HCT116 (cell line): ENCODE measurements around the gene TENM3. TPM values are rescaled to one million over a fixed set of nuclear protein-coding genes. Genes with fewer than 3 reads are reported as not detected.

Experiments
- ATAC-seq: fragments of 200-7000 bp; cut with Tn5 transposase; 2 replicates; pipeline ENCODE4 v1.9.1; 2020; ENCODE audit warnings: mild to moderate bottlenecking, moderate library complexity
- BruUV-seq: library from RNA; stranded (reverse); fragments of 400-500 nt; replicated peaks from 2 replicates; lab custom pipeline; 2021; lab: Mats Ljungman, UMichigan
- CTCF ChIA-PET: fragments of 300-600 bp; sonication (Branson Sonifier 250); formaldehyde crosslinking; loops from one replicate; lab custom pipeline; 2021; ENCODE audit warnings: antibody characterized with exemption; lab: Charles Lee
- POLR2A ChIA-PET: fragments of 300-600, 350-600 bp; sonication (Branson Sonifier 250); formaldehyde crosslinking; loops from one replicate; lab custom pipeline; 2021; ENCODE audit warnings: antibody characterized with exemption; lab: Charles Lee
- RAD21 ChIA-PET, 2 experiments: fragments of 300-600 bp; sonication (Branson Sonifier 250); formaldehyde crosslinking; loops; one replicate each; lab custom pipeline; 2023; ENCODE audit warnings: low total read pairs in 2 of 2; ENCODE audit not compliant: uncharacterized antibody in 2 of 2, unreplicated experiment in 2 of 2, low non-redundant PET in 1 of 2; lab: Charles Lee
- DNase-seq: peaks from one replicate; pipeline ENCODE4 v3.0.0-alpha.2; 2010; ENCODE audit warnings: low read depth, low spot score
- H2AFZ ChIP-seq: fragments of 200-600 bp; shearing (Covaris generic), sonication (generic); 2 replicates; pipeline ENCODE4 v1.6.1; 2017; ENCODE audit warnings: low read depth, mixed run types, mixed read lengths, antibody characterized with exemption, low read length; ENCODE audit not compliant: poor library complexity, severe bottlenecking
- H3K27ac ChIP-seq: 2 replicates; pipeline ENCODE4 v1.5.1; 2012; ENCODE audit warnings: low read depth, low read length
- H3K27me3 ChIP-seq: fragments of 200-600 bp; sonication (generic); 2 replicates; pipeline ENCODE4 v1.6.1; 2016; ENCODE audit warnings: mixed run types, low read length, mixed read lengths; ENCODE audit not compliant: insufficient read depth
- H3K36me3 ChIP-seq, 2 experiments: fragments of 200-500 bp in 1 of 2; fragments of 200-600 bp in 1 of 2; sonication (Bioruptor generic) in 1 of 2; sonication (generic) in 1 of 2; 2 replicates each; pipeline versions ENCODE4 v1.5.1 to v1.6.1; 2014 to 2016; ENCODE audit warnings: low read length in 2 of 2, inconsistent platforms in 1 of 2, mixed read lengths in 1 of 2, mixed run types in 1 of 2; ENCODE audit not compliant: insufficient read depth in 2 of 2, control insufficient read depth in 1 of 2
- H3K4me1 ChIP-seq, 2 experiments: fragments of 200-600 bp in 1 of 2; sonication (generic) in 1 of 2; 2 replicates each; pipeline versions ENCODE4 v1.5.1 to v1.6.1; 2012 to 2017; ENCODE audit warnings: low read length in 2 of 2, inconsistent platforms in 1 of 2, mild to moderate bottlenecking in 1 of 2, mixed read lengths in 1 of 2, mixed run types in 1 of 2, moderate library complexity in 1 of 2; ENCODE audit not compliant: insufficient read depth in 2 of 2, control insufficient read depth in 1 of 2
- H3K4me2 ChIP-seq: fragments of 200-600 bp; sonication (generic); 2 replicates; pipeline ENCODE4 v1.6.1; 2017; ENCODE audit warnings: mixed run types, low read length, mixed read lengths
- H3K4me3 ChIP-seq, 2 experiments: fragments of 200-600 bp in 1 of 2; sonication (generic) in 1 of 2; replicated peaks in 1 of 2; 2 replicates each; pipeline ENCODE4 v1.5.1; 2011 to 2016; ENCODE audit warnings: low read length in 2 of 2, control low read depth in 1 of 2, low read depth in 1 of 2, mild to moderate bottlenecking in 1 of 2, mixed read lengths in 1 of 2, mixed run types in 1 of 2
- H3K79me2 ChIP-seq: fragments of 200-600 bp; sonication (generic); 2 replicates; pipeline ENCODE4 v1.6.1; 2017; ENCODE audit warnings: mild to moderate bottlenecking, mixed run types, low read length, moderate library complexity, mixed read lengths; ENCODE audit not compliant: insufficient read depth
- H3K9ac ChIP-seq: fragments of 200-600 bp; sonication (generic); 2 replicates; pipeline ENCODE4 v1.6.1; 2016; ENCODE audit warnings: low read length, mixed read lengths
- H3K9me2 ChIP-seq: fragments of 200-600 bp; sonication (generic), shearing (Covaris generic); 2 replicates; pipeline ENCODE4 v1.6.1; 2017; ENCODE audit warnings: mixed run types, mild to moderate bottlenecking, moderate library complexity; ENCODE audit not compliant: insufficient read depth
- H3K9me3 ChIP-seq, 2 experiments: fragments of 200-500 bp in 1 of 2; fragments of 200-600 bp in 1 of 2; sonication (Bioruptor generic) in 1 of 2; sonication (generic) in 1 of 2; 2 replicates each; pipeline ENCODE4 v1.6.1; 2014 to 2017; ENCODE audit warnings: low read length in 2 of 2, mixed read lengths in 2 of 2, inconsistent platforms in 1 of 2, low read depth in 1 of 2, mild to moderate bottlenecking in 1 of 2, mixed run types in 1 of 2, moderate library complexity in 1 of 2; ENCODE audit not compliant: control insufficient read depth in 1 of 2, insufficient read depth in 1 of 2
- H4K20me1 ChIP-seq: fragments of 200-600 bp; sonication (generic), shearing (Covaris generic); 2 replicates; pipeline ENCODE4 v1.6.1; 2017; ENCODE audit warnings: mixed run types, mild to moderate bottlenecking, moderate library complexity; ENCODE audit not compliant: insufficient read depth
- CBX3 ChIP-seq: IDR thresholded peaks from 2 replicates; pipeline ENCODE4 v1.6.1; 2012; ENCODE audit warnings: low read depth
- EGR1 ChIP-seq: IDR thresholded peaks from 2 replicates; pipeline ENCODE4 v1.6.1; 2012; ENCODE audit warnings: low read depth
- ELF1 ChIP-seq: IDR thresholded peaks from 2 replicates; pipeline ENCODE4 v1.6.1; 2012; ENCODE audit warnings: low read depth, borderline replicate concordance
- EZH2 ChIP-seq: fragments of 200-600 bp; sonication (generic); IDR thresholded peaks from 2 replicates; pipeline ENCODE4 v1.6.1; 2017; ENCODE audit warnings: antibody characterized with exemption, mixed run types
- EZH2phosphoT487 ChIP-seq: fragments of 200-600 bp; IDR thresholded peaks from 2 replicates; pipeline ENCODE4 v1.6.1; 2018; ENCODE audit warnings: antibody characterized with exemption, borderline replicate concordance
- FOSL1 ChIP-seq: IDR thresholded peaks from 2 replicates; pipeline ENCODE4 v1.6.1; 2012; ENCODE audit warnings: low read depth
- JUND ChIP-seq: IDR thresholded peaks from 2 replicates; pipeline ENCODE4 v1.6.1; 2012
- MAX ChIP-seq: IDR thresholded peaks from 2 replicates; pipeline ENCODE4 v1.6.1; 2012
- POLR2AphosphoS5 ChIP-seq: IDR thresholded peaks from 2 replicates; pipeline ENCODE4 v1.6.1; 2011; ENCODE audit warnings: mild to moderate bottlenecking, low read depth, low read length, moderate library complexity
- RAD21 ChIP-seq: IDR thresholded peaks from 2 replicates; pipeline ENCODE4 v1.6.1; 2012; ENCODE audit warnings: low read depth, mild to moderate bottlenecking
- SIN3A ChIP-seq: IDR thresholded peaks from 2 replicates; pipeline ENCODE4 v1.6.1; 2012; ENCODE audit warnings: low read depth
- SP1 ChIP-seq: IDR thresholded peaks from 2 replicates; pipeline ENCODE4 v1.6.1; 2012; ENCODE audit warnings: low read depth
- SRF ChIP-seq: IDR thresholded peaks from 2 replicates; pipeline ENCODE4 v1.6.1; 2012; ENCODE audit warnings: low read depth
- TCF7L2 ChIP-seq: IDR thresholded peaks from 2 replicates; pipeline ENCODE4 v1.7.0; 2011; ENCODE audit warnings: borderline replicate concordance, inconsistent platforms; ENCODE audit not compliant: insufficient read depth, insufficient read length; ENCODE audit errors: extremely low read depth
- YY1 ChIP-seq: IDR thresholded peaks from 2 replicates; pipeline ENCODE4 v1.6.1; 2011; ENCODE audit warnings: low read length, low read depth, moderate library complexity, mild to moderate bottlenecking; ENCODE audit not compliant: insufficient replicate concordance; ENCODE audit errors: extremely low read depth
- ZNF274 ChIP-seq: fragments of 200-500 bp; sonication (Bioruptor generic); IDR thresholded peaks from 2 replicates; pipeline ENCODE4 v1.6.1; 2014; ENCODE audit warnings: mild to moderate bottlenecking, low read depth, low read length, inconsistent platforms
- intact Hi-C: fragments of 100-400 bp; cut with micrococcal nuclease; formaldehyde crosslinking; loops from 2 replicates; pipeline ENCODE4 v1.10.0; 2022
- total RNA-seq: library from RNA; stranded (reverse); gene quantifications from one replicate; pipeline ENCODE4 v1.2.1, GENCODE V29; 2021; ENCODE audit not compliant: unreplicated experiment

Gene TENM3
- total RNA-seq, 1 experiment from 2014 or later, result 0.54 TPM

GRCh38 chr4:182752158-182752910 lies 509.1 kb downstream of the TENM3 start:
- no peak overlapping the region for H3K27ac ChIP-seq
- RAD21 ChIA-PET, result no interaction called here

GRCh38 chr4:182754895-182755294 lies 511.7 kb downstream of the TENM3 start:
- ChIA-PET CTCF (no interaction called here), POLR2A (no interaction called here), RAD21 (no interaction called here)
- H3K9ac ChIP-seq, result no peak overlapping the region
- no peaks in the 10 kb centered on the region for H3K4me1 ChIP-seq
- no peaks in the 10 kb centered on the region for H3K9me3 ChIP-seq
- no peak overlapping the region for H2AFZ ChIP-seq
- H3K27me3 ChIP-seq, result peaks cover 20% of the 10 kb centered on the region; the same call in 1 of the 2 replicates
- no peaks in the 10 kb centered on the region for H3K36me3 ChIP-seq
- BruUV-seq, result no TSS peak
- H3K4me3 ChIP-seq, result no peak overlapping the region
- no peak overlapping the region for H3K27ac ChIP-seq
- intact Hi-C loops, result no loop called here
- H4K20me1 ChIP-seq, result no peaks in the 10 kb centered on the region
- DNase-seq (no peak), ATAC-seq (no peak)
- H3K79me2 ChIP-seq, result no peaks in the 10 kb centered on the region
- TF ChIP-seq SRF, result no peak
- no peak for TF ChIP-seq ZNF274
- no peak for TF ChIP-seq YY1
- no peak for TF ChIP-seq FOSL1
- no peak for TF ChIP-seq EZH2phosphoT487
- no peak overlapping the region for H3K4me2 ChIP-seq
- H3K9me2 ChIP-seq, result no peaks in the 10 kb centered on the region

More at GRCh38 chr4:182752158-182752910, 509.1 kb downstream of the TENM3 start:
- no peak for ATAC-seq
- Histone ChIP-seq H4K20me1 (no peaks in the 10 kb centered on the region), H3K9ac (no peak overlapping the region), H2AFZ (no peak overlapping the region)
- TF ChIP-seq CBX3 (no peak), JUND (no peak), SP1 (no peak), YY1 (no peak), ZNF274 (no peak), FOSL1 (no peak), MAX (no peak), EGR1 (no peak), EZH2phosphoT487 (no peak), EZH2 (no peak), SIN3A (no peak), RAD21 (no peak), TCF7L2 (no peak), ELF1 (no peak), POLR2AphosphoS5 (no peak)
- TF ChIP-seq, all 23 proteins: peak for 0
- H3K9me2 ChIP-seq, result no peaks in the 10 kb centered on the region
- H3K79me2 ChIP-seq, result no peaks in the 10 kb centered on the region
- BruUV-seq, result no TSS peak
- H3K4me2 ChIP-seq, result no peak overlapping the region
- no peaks in the 10 kb centered on the region for H3K36me3 ChIP-seq
- POLR2A ChIA-PET, result no interaction called here
- no peak for DNase-seq
- no peaks in the 10 kb centered on the region for H3K4me1 ChIP-seq
- H3K27me3 ChIP-seq, result peaks cover 9% of the 10 kb centered on the region
- no peaks in the 10 kb centered on the region for H3K9me3 ChIP-seq
- H3K4me3 ChIP-seq, result no peak overlapping the region
- intact Hi-C loops, result no loop called here
- CTCF ChIA-PET, result no interaction called here
